ENCODE results near the gene KRT82.

Gene KRT82

DNA sequence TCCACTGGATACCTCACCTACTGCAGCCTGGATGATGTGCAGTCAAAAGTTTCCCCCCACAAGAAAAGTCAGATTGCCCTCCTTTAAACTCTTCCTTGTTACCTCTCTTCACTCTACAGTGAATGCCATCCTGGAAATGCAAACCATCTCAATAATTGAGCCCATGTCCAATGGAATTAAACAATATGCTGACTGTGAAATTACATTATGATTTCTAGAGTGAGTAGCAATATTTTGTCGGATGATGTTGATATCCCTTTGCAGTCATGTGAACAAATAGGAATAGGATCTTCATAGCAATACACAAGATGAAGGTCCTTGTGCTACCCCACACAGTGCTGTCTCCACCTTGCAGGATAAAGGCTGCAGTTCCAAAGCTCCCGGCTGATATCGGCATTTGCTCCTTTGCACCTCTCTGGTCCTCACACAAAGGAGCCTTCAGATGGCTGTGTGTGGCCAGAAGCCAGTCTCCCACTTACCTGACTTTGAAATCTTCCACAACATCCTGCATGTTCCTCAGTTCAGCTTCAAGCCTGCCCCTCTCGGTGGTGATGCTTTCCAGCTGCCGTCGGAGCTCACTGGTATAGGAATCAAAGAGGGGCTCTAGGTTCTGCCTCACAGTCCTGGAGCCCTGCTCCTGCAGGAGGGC is 26.5 kb upstream of the KRT82 start:
- TF ChIP-seq, protein P1, sequence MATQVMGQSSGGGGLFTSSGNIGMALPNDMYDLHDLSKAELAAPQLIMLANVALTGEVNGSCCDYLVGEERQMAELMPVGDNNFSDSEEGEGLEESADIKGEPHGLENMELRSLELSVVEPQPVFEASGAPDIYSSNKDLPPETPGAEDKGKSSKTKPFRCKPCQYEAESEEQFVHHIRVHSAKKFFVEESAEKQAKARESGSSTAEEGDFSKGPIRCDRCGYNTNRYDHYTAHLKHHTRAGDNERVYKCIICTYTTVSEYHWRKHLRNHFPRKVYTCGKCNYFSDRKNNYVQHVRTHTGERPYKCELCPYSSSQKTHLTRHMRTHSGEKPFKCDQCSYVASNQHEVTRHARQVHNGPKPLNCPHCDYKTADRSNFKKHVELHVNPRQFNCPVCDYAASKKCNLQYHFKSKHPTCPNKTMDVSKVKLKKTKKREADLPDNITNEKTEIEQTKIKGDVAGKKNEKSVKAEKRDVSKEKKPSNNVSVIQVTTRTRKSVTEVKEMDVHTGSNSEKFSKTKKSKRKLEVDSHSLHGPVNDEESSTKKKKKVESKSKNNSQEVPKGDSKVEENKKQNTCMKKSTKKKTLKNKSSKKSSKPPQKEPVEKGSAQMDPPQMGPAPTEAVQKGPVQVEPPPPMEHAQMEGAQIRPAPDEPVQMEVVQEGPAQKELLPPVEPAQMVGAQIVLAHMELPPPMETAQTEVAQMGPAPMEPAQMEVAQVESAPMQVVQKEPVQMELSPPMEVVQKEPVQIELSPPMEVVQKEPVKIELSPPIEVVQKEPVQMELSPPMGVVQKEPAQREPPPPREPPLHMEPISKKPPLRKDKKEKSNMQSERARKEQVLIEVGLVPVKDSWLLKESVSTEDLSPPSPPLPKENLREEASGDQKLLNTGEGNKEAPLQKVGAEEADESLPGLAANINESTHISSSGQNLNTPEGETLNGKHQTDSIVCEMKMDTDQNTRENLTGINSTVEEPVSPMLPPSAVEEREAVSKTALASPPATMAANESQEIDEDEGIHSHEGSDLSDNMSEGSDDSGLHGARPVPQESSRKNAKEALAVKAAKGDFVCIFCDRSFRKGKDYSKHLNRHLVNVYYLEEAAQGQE (IDR thresholded peaks at IDR 0.05; ENCODE audit: insufficient read depth in 1 of 2, low read depth in 2 of 2, low read length in 2 of 2): no peak
- TF ChIP-seq FOXP2 (optimal IDR thresholded peaks at IDR 0.05; ENCODE audit: borderline replicate concordance, extremely low read depth, extremely low read length, insufficient read depth): no peak
- TF ChIP-seq POLR2AphosphoS5 (IDR thresholded peaks at IDR 0.05; ENCODE audit: low read depth, low read length): no peak
- TF ChIP-seq SIN3A (IDR thresholded peaks at IDR 0.05; ENCODE audit: borderline replicate concordance, insufficient read depth, low read length): no peak
- no peak for TF ChIP-seq TAF1 (IDR thresholded peaks at IDR 0.05; ENCODE audit: borderline replicate concordance, insufficient read depth, low read length)

DNA sequence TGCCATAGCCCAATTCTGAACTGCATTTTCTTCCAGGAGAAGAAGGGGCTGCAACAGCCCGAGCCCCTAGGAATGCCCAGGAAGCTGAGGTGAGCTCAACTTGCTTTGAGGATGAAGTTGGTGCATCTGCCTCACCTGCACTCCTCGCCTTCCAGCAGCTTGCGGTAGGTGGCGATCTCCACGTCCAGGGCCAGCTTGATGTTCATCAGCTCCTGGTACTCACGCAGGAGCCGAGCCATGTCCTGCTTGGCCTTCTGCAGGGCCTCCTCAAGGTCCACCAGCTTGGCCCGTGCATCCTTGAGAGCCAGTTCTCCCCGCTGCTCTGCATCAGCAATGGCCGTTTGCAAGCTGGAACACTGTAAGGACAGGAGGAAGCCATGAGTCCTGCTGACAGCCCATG is 22.0 kb upstream of the KRT82 start:
- no peak for TF ChIP-seq POLR2AphosphoS5 (IDR thresholded peaks at IDR 0.05; ENCODE audit: low read depth, low read length)
- no peak for TF ChIP-seq TAF1 (IDR thresholded peaks at IDR 0.05; ENCODE audit: borderline replicate concordance, insufficient read depth, low read length)
- no peak for TF ChIP-seq SIN3A (IDR thresholded peaks at IDR 0.05; ENCODE audit: borderline replicate concordance, insufficient read depth, low read length)
- TF ChIP-seq, protein P1 (IDR thresholded peaks at IDR 0.05; ENCODE audit: insufficient read depth in 1 of 2, low read depth in 2 of 2, low read length in 2 of 2): no peak
- TF ChIP-seq FOXP2 (optimal IDR thresholded peaks at IDR 0.05; ENCODE audit: borderline replicate concordance, extremely low read depth, extremely low read length, insufficient read depth): no peak

DNA sequence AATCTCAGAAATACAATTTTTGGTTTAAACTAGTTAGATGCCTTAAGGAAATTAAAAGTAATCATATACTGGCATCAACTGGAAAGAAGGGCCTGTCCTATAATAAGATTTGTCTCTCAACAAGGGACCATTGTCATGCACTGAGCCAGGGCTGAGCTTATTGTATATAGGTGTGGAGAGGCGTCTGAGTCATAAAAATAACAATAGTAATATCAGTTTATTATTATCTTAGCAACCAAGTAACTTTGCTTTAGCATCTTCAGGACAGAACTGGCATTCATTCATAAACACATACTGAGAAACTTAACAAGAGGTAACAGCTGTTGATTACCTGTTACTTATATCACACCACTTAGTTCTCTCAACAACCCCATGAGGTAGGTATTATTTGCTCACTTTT is 20.9 kb upstream of the KRT82 start:
- no peak for TF ChIP-seq FOXP2 (optimal IDR thresholded peaks at IDR 0.05; ENCODE audit: borderline replicate concordance, extremely low read depth, extremely low read length, insufficient read depth)
- TF ChIP-seq SIN3A (IDR thresholded peaks at IDR 0.05; ENCODE audit: borderline replicate concordance, insufficient read depth, low read length): no peak
- TF ChIP-seq POLR2AphosphoS5 (IDR thresholded peaks at IDR 0.05; ENCODE audit: low read depth, low read length): no peak
- TF ChIP-seq TAF1 (IDR thresholded peaks at IDR 0.05; ENCODE audit: borderline replicate concordance, insufficient read depth, low read length): no peak

DNA sequence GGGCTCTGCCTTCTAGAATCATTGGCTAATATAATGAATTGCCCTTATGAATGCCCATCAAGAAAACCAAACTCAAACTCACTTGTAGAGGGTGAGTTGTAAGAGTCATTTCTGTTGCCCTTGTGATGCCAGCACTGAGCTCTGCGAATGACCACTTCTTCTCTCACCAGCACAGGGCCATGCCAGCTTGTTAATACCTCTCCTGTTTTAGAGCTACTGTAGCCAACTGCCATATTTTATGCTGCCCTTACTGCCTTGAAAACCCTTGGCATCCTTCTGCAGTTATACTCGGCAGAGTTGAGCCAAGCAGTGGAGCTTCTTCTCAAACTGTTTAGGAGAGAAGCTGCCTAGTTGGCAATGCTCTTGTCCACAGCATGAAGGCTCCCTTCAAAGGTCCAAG is 19.9 kb upstream of the KRT82 start:
- no peak for TF ChIP-seq POLR2AphosphoS5 (IDR thresholded peaks at IDR 0.05; ENCODE audit: low read depth, low read length)
- no peak for TF ChIP-seq SIN3A (IDR thresholded peaks at IDR 0.05; ENCODE audit: borderline replicate concordance, insufficient read depth, low read length)
- no peak for TF ChIP-seq FOXP2 (optimal IDR thresholded peaks at IDR 0.05; ENCODE audit: borderline replicate concordance, extremely low read depth, extremely low read length, insufficient read depth)
- TF ChIP-seq, protein P1 (IDR thresholded peaks at IDR 0.05; ENCODE audit: insufficient read depth in 1 of 2, low read depth in 2 of 2, low read length in 2 of 2): no peak
- TF ChIP-seq TAF1 (IDR thresholded peaks at IDR 0.05; ENCODE audit: borderline replicate concordance, insufficient read depth, low read length): no peak

DNA sequence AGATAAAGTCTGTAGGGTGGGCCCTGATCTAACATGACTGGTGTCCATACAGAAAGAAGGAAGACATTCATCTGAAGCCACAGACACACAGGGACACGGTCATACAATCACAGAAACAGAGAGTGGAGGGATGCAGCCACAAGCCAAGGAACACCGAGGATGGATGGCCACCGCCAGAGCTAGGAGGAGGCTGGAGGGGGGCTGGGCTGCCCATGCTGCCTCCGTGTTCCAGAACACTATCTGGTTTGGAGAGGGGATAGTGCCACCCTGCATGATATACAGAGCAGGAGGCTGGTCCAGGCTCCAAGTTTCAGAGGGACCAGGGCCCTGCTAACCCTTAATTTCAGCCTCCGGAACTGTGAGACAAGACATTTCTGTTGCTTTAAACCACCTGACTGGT is 19.3 kb upstream of the KRT82 start:
- TF ChIP-seq TAF1 (IDR thresholded peaks at IDR 0.05; ENCODE audit: borderline replicate concordance, insufficient read depth, low read length) (no peak), SIN3A (IDR thresholded peaks at IDR 0.05; ENCODE audit: borderline replicate concordance, insufficient read depth, low read length) (no peak), POLR2AphosphoS5 (IDR thresholded peaks at IDR 0.05; ENCODE audit: low read depth, low read length) (no peak), FOXP2 (optimal IDR thresholded peaks at IDR 0.05; ENCODE audit: borderline replicate concordance, extremely low read depth, extremely low read length, insufficient read depth) (no peak)
- TF ChIP-seq, protein P1 (IDR thresholded peaks at IDR 0.05; ENCODE audit: insufficient read depth in 1 of 2, low read depth in 2 of 2, low read length in 2 of 2): no peak
